HG03060 (cell line): ENCODE measurements around the gene OR51G1.
"Not testable (repeated sequence)": the region's sequence is repeated elsewhere in the genome, so short reads cannot be mapped to it uniquely, and the experiment has no call there.

ENCODE experiments used
- ATAC-seq: cut with Tn5 transposase; IDR thresholded peaks from one replicate; pipeline ENCODE4 v1.9.1; 2021; ENCODE audit warnings: low read depth, moderate number of reproducible peaks; ENCODE audit not compliant: unreplicated experiment

OR51G1 gene

GRCh38 chr11:4924239-4924638 lies at the start of gene OR51G1:
OR51G1 (minus strand) TSS chr11:4924339; CDS start chr11:4924339, 0 bp downstream.
- ATAC-seq = no peak

GRCh38 chr11:4962816-4963215 lies 38.7 kb upstream of the OR51G1 start:
- no peak for ATAC-seq

GRCh38 chr11:4960877-4961276 lies 36.7 kb upstream of the OR51G1 start:
- no peak for ATAC-seq

- no peak for ATAC-seq
Observed at GRCh38 chr11:4957396-4957795, 33.3 kb upstream of the OR51G1 start.

GRCh38 chr11:4955613-4956012 lies 31.5 kb upstream of the OR51G1 start, which contains the start of gene OR51A2:
OR51A2 (minus strand) TSS chr11:4955713; CDS start chr11:4955713, 0 bp downstream.
- ATAC-seq = not testable (repeated sequence)

- no peak for ATAC-seq
Observed at GRCh38 chr11:4947505-4947904, 23.4 kb upstream of the OR51G1 start, which contains the start of gene OR51A4. OR51A4 (minus strand) TSS chr11:4947605; CDS start chr11:4947100, 505 bp downstream.

- no peak for ATAC-seq
Observed at GRCh38 chr11:4936745-4937144, 12.6 kb upstream of the OR51G1 start.

GRCh38 chr11:4932751-4933150 lies 8.6 kb upstream of the OR51G1 start:
- no peak for ATAC-seq

- ATAC-seq = no peak
Observed at GRCh38 chr11:4926608-4927007, 2.5 kb upstream of the OR51G1 start.

GRCh38 chr11:4922304-4922703 lies 1.8 kb downstream of the OR51G1 start:
- ATAC-seq = no peak

GRCh38 chr11:4921796-4922195 lies 2.3 kb downstream of the OR51G1 start:
- no peak for ATAC-seq

GRCh38 chr11:4919250-4919649 lies 4.9 kb downstream of the OR51G1 start, which contains the start of gene OR51G2:
OR51G2 (minus strand) TSS chr11:4919350; CDS start chr11:4915663, 3,687 bp downstream.
- no peak for ATAC-seq

GRCh38 chr11:4916581-4916980 lies 7.6 kb downstream of the OR51G1 start:
- ATAC-seq = no peak

GRCh38 chr11:4903484-4903883 lies 20.7 kb downstream of the OR51G1 start, which contains the start of gene OR51A7:
OR51A7 (plus strand) TSS chr11:4903783; CDS start chr11:4907370, 3,587 bp downstream.
- ATAC-seq = no peak

GRCh38 chr11:4891996-4892640 lies 32.0 kb downstream of the OR51G1 start:
- no peak for ATAC-seq

GRCh38 chr11:4890279-4890678 lies 33.9 kb downstream of the OR51G1 start:
- no peak for ATAC-seq

GRCh38 chr11:4887591-4887990 lies 36.5 kb downstream of the OR51G1 start:
- ATAC-seq = no peak

GRCh38 chr11:4886186-4886585 lies 38.0 kb downstream of the OR51G1 start:
- no peak for ATAC-seq

GRCh38 chr11:4884361-4884760 lies 39.8 kb downstream of the OR51G1 start:
- ATAC-seq = no peak

GRCh38 chr11:4882543-4882942 lies 41.6 kb downstream of the OR51G1 start:
- ATAC-seq = no peak

- no peak for ATAC-seq
Observed at GRCh38 chr11:4881860-4882500, 42.2 kb downstream of the OR51G1 start, which contains the start of gene OR51T1. OR51T1 (plus strand) TSS chr11:4881900; CDS start chr11:4881900, 0 bp downstream.

GRCh38 chr11:4881188-4881587 lies 43.0 kb downstream of the OR51G1 start:
- no peak for ATAC-seq
